Ectodermal cell (in vitro differentiated cells): ENCODE results near the gene MYT1.
"Not testable (repeated sequence)": the region's sequence is repeated elsewhere in the genome, so short reads cannot be mapped to it uniquely, and the experiment has no call there.

Source experiments
- H3K27ac ChIP-seq: 2 replicates; pipeline ENCODE4 v1.7.0; 2013; ENCODE audit warnings: mild to moderate bottlenecking, low read depth, low read length; ENCODE audit not compliant: insufficient read depth, poor library complexity, severe bottlenecking
- H3K27me3 ChIP-seq: 2 replicates; pipeline ENCODE4 v1.7.0; 2013; ENCODE audit warnings: mild to moderate bottlenecking, low read length; ENCODE audit not compliant: insufficient read depth, control insufficient read depth, poor library complexity, severe bottlenecking
- H3K36me3 ChIP-seq: one replicate; pipeline ENCODE4 v1.7.0; 2013; ENCODE audit warnings: low read length; ENCODE audit not compliant: control insufficient read depth, insufficient read depth
- H3K4me1 ChIP-seq: one replicate; pipeline ENCODE4 v1.7.0; 2013; ENCODE audit warnings: low read length; ENCODE audit not compliant: control insufficient read depth, insufficient read depth
- H3K4me3 ChIP-seq: 2 replicates; pipeline ENCODE4 v1.7.0; 2013; ENCODE audit warnings: low read depth, low read length, control low read depth; ENCODE audit not compliant: insufficient read depth
- H3K9me3 ChIP-seq: 2 replicates; pipeline ENCODE4 v1.7.0; 2013; ENCODE audit warnings: mild to moderate bottlenecking, low read length, moderate library complexity; ENCODE audit not compliant: control insufficient read depth
- WGBS, 2 experiments: methylation state at CpG; one replicate each; pipeline ENCODE4 v1.1.7; 2013; ENCODE audit warnings: missing lambda C conversion rate in 2 of 2; 5-methylcytosine and 5-hydroxymethylcytosine counted together

The MYT1 gene

DNA sequence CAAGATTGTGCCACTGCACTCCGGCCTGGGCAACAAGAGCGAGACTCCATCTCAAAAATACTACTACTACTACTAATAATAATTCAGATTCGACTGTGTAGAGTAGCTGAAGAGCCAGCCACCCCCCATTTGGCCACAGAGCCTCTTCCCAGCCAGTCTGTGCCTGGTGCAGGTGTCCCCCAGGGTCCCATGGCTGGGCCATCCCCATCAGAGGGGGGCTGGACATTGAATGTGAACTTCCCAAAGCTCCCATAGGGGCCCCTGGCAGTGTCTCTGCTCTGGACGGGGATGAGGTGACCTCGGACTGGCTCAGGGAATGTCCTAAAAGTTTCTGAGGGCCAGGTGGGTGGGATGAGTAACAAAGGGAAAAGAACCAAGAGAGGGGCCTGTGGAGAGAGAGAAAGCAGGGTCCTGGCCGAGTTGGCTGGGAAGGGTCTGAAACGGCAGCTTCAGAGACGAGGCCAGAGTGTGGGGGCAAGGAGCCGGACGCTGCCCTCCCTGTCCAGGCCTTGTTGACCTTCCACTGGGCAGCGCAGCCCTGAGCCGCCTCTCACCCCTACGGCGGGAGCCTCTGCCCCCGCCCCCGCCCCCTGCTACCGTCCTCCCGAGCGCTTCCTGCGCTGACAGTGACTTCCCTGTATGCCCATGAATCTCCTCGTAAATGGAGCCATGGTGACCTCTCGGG, 66.4 kb downstream of the MYT1 start:
- no peaks in the 10 kb centered on the region for H3K36me3 ChIP-seq
- H3K27ac ChIP-seq = no peak overlapping the region
- 83 to 84% methylated on average over 22 of the region's 22 CpGs for WGBS, 2 experiments
- no peak overlapping the region for H3K4me3 ChIP-seq
- H3K4me1 ChIP-seq = no peaks in the 10 kb centered on the region
- H3K27me3 ChIP-seq = no peaks in the 10 kb centered on the region
- H3K9me3 ChIP-seq = peaks cover 2% of the 10 kb centered on the region

- Histone ChIP-seq H3K4me3 (no peak overlapping the region), H3K4me1 (no peaks in the 10 kb centered on the region), H3K9me3 (peaks cover 2% of the 10 kb centered on the region), H3K36me3 (no peaks in the 10 kb centered on the region), H3K27me3 (no peaks in the 10 kb centered on the region), H3K27ac (no peak overlapping the region)
- 92% methylated on average over 27 of the region's 27 CpGs for WGBS, 2 experiments
Observed at GRCh38 chr20:64231621-64232550, 67.6 kb downstream of the MYT1 start.

DNA sequence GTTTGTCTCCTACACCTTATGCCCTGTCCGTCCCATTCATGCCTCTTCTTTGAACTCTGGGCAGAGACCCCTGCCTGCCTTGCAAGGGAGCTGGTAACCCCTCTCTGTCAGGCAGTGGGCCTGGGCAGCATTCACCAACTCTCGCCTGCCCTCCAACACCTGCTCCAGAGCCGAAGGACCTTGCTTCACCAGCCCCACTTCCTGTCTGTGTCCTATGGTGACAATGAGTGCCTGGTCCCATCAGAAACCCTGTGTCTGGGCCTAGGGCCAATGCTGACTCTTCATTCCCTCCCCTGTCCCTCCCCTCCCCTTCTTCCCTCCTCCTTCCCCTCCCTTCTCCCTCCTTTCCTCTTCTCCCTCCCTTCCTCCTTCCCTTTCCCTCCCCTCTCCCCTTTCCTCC, 68.5 kb downstream of the MYT1 start:
- Histone ChIP-seq H3K27me3 (no peaks in the 10 kb centered on the region), H3K27ac (no peak overlapping the region), H3K4me1 (no peaks in the 10 kb centered on the region), H3K4me3 (no peak overlapping the region), H3K9me3 (peaks cover 2% of the 10 kb centered on the region), H3K36me3 (no peaks in the 10 kb centered on the region)
- WGBS, 2 experiments = 92 to 95% methylated on average over 3 of the region's 3 CpGs

- 86 to 95% methylated on average over 5 of the region's 5 CpGs for WGBS, 2 experiments
- no peak overlapping the region for H3K27ac ChIP-seq
- H3K9me3 ChIP-seq = peaks cover 2% of the 10 kb centered on the region
- H3K36me3 ChIP-seq = no peaks in the 10 kb centered on the region
- H3K4me1 ChIP-seq = no peaks in the 10 kb centered on the region
- H3K27me3 ChIP-seq = no peaks in the 10 kb centered on the region
- no peak overlapping the region for H3K4me3 ChIP-seq
Observed at GRCh38 chr20:64233725-64234124, 69.5 kb downstream of the MYT1 start.

- peaks cover 2% of the 10 kb centered on the region for H3K9me3 ChIP-seq
- H3K4me3 ChIP-seq = no peak overlapping the region
- no peaks in the 10 kb centered on the region for H3K27me3 ChIP-seq
- H3K27ac ChIP-seq = no peak overlapping the region
- no peaks in the 10 kb centered on the region for H3K36me3 ChIP-seq
- no peaks in the 10 kb centered on the region for H3K4me1 ChIP-seq
- 92 to 96% methylated on average over 11 of the region's 11 CpGs for WGBS, 2 experiments
Observed at GRCh38 chr20:64234291-64234791, 70.1 kb downstream of the MYT1 start.

DNA sequence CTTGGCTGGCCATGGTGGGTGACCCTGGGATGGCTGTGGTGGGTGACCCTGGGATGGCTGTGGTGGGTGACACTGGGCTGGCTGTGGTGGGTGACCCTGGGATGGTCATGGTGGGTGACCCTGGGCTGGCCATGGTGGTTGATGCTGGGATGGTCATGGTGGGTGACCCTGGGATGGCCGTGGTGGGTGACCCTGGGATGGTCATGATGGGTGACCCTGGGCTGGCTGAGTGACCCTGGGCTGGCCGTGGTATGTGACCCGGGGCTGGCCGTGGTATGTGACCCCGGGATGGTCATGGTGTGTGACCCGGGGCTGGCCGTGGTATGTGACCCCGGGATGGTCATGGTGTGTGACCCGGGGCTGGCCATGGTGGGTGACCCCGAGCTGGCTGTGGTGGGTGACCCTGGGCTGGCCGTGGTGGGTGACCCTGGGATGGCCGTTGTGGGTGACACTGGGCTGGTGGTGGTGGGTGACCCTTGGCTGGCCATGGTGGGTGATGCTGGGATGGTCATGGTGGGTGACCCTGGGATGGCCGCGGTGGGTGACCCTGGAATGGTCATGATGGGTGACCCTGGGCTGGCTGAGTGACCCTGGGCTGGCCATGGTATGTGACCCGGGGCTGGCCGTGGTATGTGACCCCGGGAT, 70.8 kb downstream of the MYT1 start:
- not testable (repeated sequence) for H3K4me1 ChIP-seq, H3K27ac ChIP-seq, H3K27me3 ChIP-seq, H3K9me3 ChIP-seq, H3K36me3 ChIP-seq, H3K4me3 ChIP-seq
- WGBS, 2 experiments = 93 to 97% methylated on average over 16 to 17 of the region's 17 CpGs

- Histone ChIP-seq H3K27ac (no peak overlapping the region), H3K4me3 (no peak overlapping the region), H3K4me1 (no peaks in the 10 kb centered on the region), H3K27me3 (no peaks in the 10 kb centered on the region), H3K9me3 (peaks cover 2% of the 10 kb centered on the region), H3K36me3 (no peaks in the 10 kb centered on the region)
- WGBS, 2 experiments = 96% methylated on average over 23 to 27 of the region's 27 CpGs
Observed at GRCh38 chr20:64236137-64237088, 72.2 kb downstream of the MYT1 start.

- WGBS, 2 experiments = 93 to 95% methylated on average over 17 of the region's 17 CpGs
- Histone ChIP-seq H3K36me3 (no peaks in the 10 kb centered on the region), H3K27ac (no peak overlapping the region), H3K4me3 (no peak overlapping the region), H3K4me1 (no peaks in the 10 kb centered on the region), H3K9me3 (peaks cover 2% of the 10 kb centered on the region), H3K27me3 (no peaks in the 10 kb centered on the region)
Observed at GRCh38 chr20:64237316-64237715, 73.1 kb downstream of the MYT1 start.

DNA sequence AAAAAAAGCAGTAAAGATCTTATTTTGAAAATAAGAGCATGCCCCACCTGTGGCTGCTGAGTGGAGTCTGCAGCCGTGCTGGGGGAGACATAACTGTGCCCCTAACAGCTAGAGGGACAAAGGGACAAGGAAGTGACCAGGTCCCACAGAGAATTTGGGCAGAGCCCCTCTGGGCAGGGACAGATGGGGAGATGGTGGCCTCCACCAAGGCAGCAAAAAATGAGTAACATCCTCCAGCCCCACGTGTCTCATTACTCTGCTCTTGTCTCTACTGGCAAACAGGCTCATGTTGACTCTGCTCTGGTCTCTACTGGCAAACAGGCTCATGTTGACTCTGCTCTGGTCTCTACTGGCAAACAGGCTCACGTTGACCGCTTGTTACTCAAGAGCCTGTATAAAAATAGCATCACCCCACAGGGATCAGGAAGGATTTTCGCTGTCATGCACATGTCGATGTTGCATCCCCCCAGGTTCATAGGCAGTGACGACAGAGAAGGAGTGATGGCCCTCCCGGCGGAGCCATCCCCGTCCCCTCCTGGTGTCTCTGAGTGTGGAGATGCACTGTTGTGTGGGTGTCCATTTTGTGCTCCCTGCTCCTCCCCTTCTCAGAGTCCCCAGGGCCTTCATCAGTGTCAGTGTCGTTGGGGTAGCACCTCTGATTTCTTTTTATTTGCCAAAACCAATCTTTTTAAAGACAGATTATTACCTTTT, 74.0 kb downstream of the MYT1 start:
- Histone ChIP-seq H3K27me3 (no peaks in the 10 kb centered on the region), H3K36me3 (no peaks in the 10 kb centered on the region), H3K27ac (no peak overlapping the region), H3K4me1 (no peaks in the 10 kb centered on the region), H3K9me3 (peaks cover 2% of the 10 kb centered on the region), H3K4me3 (no peak overlapping the region)
- 89 to 92% methylated on average over 11 of the region's 11 CpGs for WGBS, 2 experiments
